H9 (cell line): Measurements from ENCODE around the gene LRFN2. TPM values are rescaled to one million over a fixed set of nuclear protein-coding genes. Genes with fewer than 3 reads are reported as not detected.

ENCODE experiments used
- DNase-seq: peaks from one replicate; pipeline ENCODE4 v3.0.0-alpha.2; 2017
- H2AFZ ChIP-seq: one replicate; pipeline ENCODE4 v1.6.1; 2013; ENCODE audit warnings: mild to moderate bottlenecking, low read length, control low read depth, moderate library complexity
- H2AK5ac ChIP-seq: 2 replicates; pipeline ENCODE4 v1.6.1; 2013; ENCODE audit warnings: low read length, control low read depth, mixed read lengths; ENCODE audit not compliant: insufficient read length
- H2BK120ac ChIP-seq: one replicate; pipeline ENCODE4 v1.6.1; 2013; ENCODE audit warnings: low read depth, mild to moderate bottlenecking, low read length, control low read depth, inconsistent platforms; ENCODE audit not compliant: poor library complexity, severe bottlenecking
- H2BK12ac ChIP-seq: 2 replicates; pipeline ENCODE4 v1.6.1; 2013; ENCODE audit warnings: low read length, control low read depth, mixed read lengths, low read depth; ENCODE audit not compliant: insufficient read length
- H2BK15ac ChIP-seq: 2 replicates; pipeline ENCODE4 v1.6.1; 2013; ENCODE audit warnings: low read depth, low read length, control low read depth
- H2BK20ac ChIP-seq: one replicate; pipeline ENCODE4 v1.6.1; 2013; ENCODE audit warnings: low read depth, mild to moderate bottlenecking, low read length, control low read depth, inconsistent platforms; ENCODE audit not compliant: poor library complexity, severe bottlenecking
- H2BK5ac ChIP-seq: 2 replicates; pipeline ENCODE4 v1.6.1; 2013; ENCODE audit warnings: low read length, control low read depth, mixed read lengths; ENCODE audit not compliant: insufficient read length
- H3K14ac ChIP-seq: 2 replicates; pipeline ENCODE4 v1.6.1; 2013; ENCODE audit warnings: low read length, control low read depth; ENCODE audit not compliant: insufficient read depth
- H3K18ac ChIP-seq: 2 replicates; pipeline ENCODE4 v1.6.1; 2013; ENCODE audit warnings: low read depth, mild to moderate bottlenecking, mixed read lengths, low read length, control low read depth; ENCODE audit not compliant: insufficient read length
- H3K23ac ChIP-seq: 2 replicates; pipeline ENCODE4 v1.6.1; 2013; ENCODE audit warnings: low read length, control low read depth, mixed read lengths, low read depth; ENCODE audit not compliant: insufficient read length
- H3K23me2 ChIP-seq: 2 replicates; pipeline ENCODE4 v1.6.1; 2013; ENCODE audit warnings: low read depth, mild to moderate bottlenecking, mixed read lengths, low read length, control low read depth; ENCODE audit not compliant: insufficient read length, poor library complexity, severe bottlenecking
- H3K27ac ChIP-seq: 2 replicates; pipeline ENCODE4 v1.5.1; 2013; ENCODE audit warnings: low read length, control low read depth, mixed read lengths, low read depth; ENCODE audit not compliant: insufficient read length
- H3K27me3 ChIP-seq: 2 replicates; pipeline ENCODE4 v1.6.1; 2013; ENCODE audit warnings: low read length, control low read depth, inconsistent platforms; ENCODE audit not compliant: insufficient read depth
- H3K4ac ChIP-seq: 2 replicates; pipeline ENCODE4 v1.6.1; 2013; ENCODE audit warnings: low read depth, mild to moderate bottlenecking, control low read depth, inconsistent platforms, low read length, moderate library complexity
- H3K4me1 ChIP-seq: 2 replicates; pipeline ENCODE4 v1.6.1; 2013; ENCODE audit warnings: low read length, control low read depth, inconsistent platforms; ENCODE audit not compliant: insufficient read depth
- H3K4me2 ChIP-seq: 2 replicates; pipeline ENCODE4 v1.6.1; 2013; ENCODE audit warnings: low read length, control low read depth, mixed read lengths; ENCODE audit not compliant: insufficient read length, insufficient read depth
- H3K56ac ChIP-seq: 2 replicates; pipeline ENCODE4 v1.6.1; 2013; ENCODE audit warnings: low read depth, mild to moderate bottlenecking, mixed read lengths, low read length, control low read depth; ENCODE audit not compliant: insufficient read length
- H3K79me1 ChIP-seq: 2 replicates; pipeline ENCODE4 v1.6.1; 2013; ENCODE audit warnings: low read depth, mild to moderate bottlenecking, moderate library complexity, low read length, control low read depth, inconsistent platforms; ENCODE audit not compliant: insufficient read depth, poor library complexity, severe bottlenecking
- H3K79me2 ChIP-seq: 2 replicates; pipeline ENCODE4 v1.6.1; 2013; ENCODE audit warnings: low read length, control low read depth, inconsistent platforms; ENCODE audit not compliant: insufficient read depth
- H3K9ac ChIP-seq: 2 replicates; pipeline ENCODE4 v1.6.1; 2013; ENCODE audit warnings: low read length, control low read depth, mixed read lengths; ENCODE audit not compliant: insufficient read length; ENCODE audit errors: extremely low read depth
- H3K9me3 ChIP-seq: one replicate; pipeline ENCODE4 v1.6.1; 2013; ENCODE audit warnings: low read depth, low read length, inconsistent platforms; ENCODE audit not compliant: control insufficient read depth
- H3T11ph ChIP-seq: one replicate; pipeline ENCODE4 v1.6.1; 2013; ENCODE audit warnings: mild to moderate bottlenecking, low read length, control low read depth, inconsistent platforms
- H4K20me1 ChIP-seq: one replicate; pipeline ENCODE4 v1.6.1; 2013; ENCODE audit not compliant: control insufficient read depth, insufficient read length, insufficient read depth
- H4K5ac ChIP-seq: 2 replicates; pipeline ENCODE4 v1.6.1; 2013; ENCODE audit warnings: low read depth, mild to moderate bottlenecking, mixed read lengths, low read length, control low read depth; ENCODE audit not compliant: insufficient read length
- H4K8ac ChIP-seq: replicated peaks from 2 replicates; pipeline ENCODE4 v1.6.1; 2013; ENCODE audit warnings: low read length, control low read depth, mixed read lengths, low read depth; ENCODE audit not compliant: insufficient read length
- H4K91ac ChIP-seq: 2 replicates; pipeline ENCODE4 v1.6.1; 2013; ENCODE audit warnings: low read depth, mild to moderate bottlenecking, moderate library complexity, mixed read lengths, low read length, control low read depth; ENCODE audit not compliant: insufficient read length
- H3K27ac Mint-ChIP-seq, 3 experiments: 2 replicates in 2 of 3; 3 replicates in 1 of 3; pipeline ENCODE4 v1.8.0; 2020 to 2021; ENCODE audit warnings: mixed read lengths in 3 of 3, mild to moderate bottlenecking in 1 of 3, moderate library complexity in 1 of 3
- H3K27me3 Mint-ChIP-seq: 2 replicates; pipeline ENCODE4 v1.8.0; 2021; ENCODE audit warnings: low read depth, mild to moderate bottlenecking, moderate library complexity, mixed read lengths
- H3K36me3 Mint-ChIP-seq, 3 experiments: 2 replicates in 2 of 3; 3 replicates in 1 of 3; pipeline ENCODE4 v1.8.0; 2020 to 2021; ENCODE audit warnings: low read depth in 3 of 3, mixed read lengths in 3 of 3; ENCODE audit not compliant: insufficient read depth in 1 of 3
- H3K4me1 Mint-ChIP-seq, 2 experiments: 2 replicates each; pipeline ENCODE4 v1.8.0; 2020; ENCODE audit warnings: mixed read lengths in 2 of 2
- H3K4me3 Mint-ChIP-seq, 2 experiments: 2 replicates in 1 of 2; 3 replicates in 1 of 2; pipeline ENCODE4 v1.8.0; 2020 to 2021; ENCODE audit warnings: mild to moderate bottlenecking in 2 of 2, mixed read lengths in 2 of 2, moderate library complexity in 1 of 2
- H3K9me3 Mint-ChIP-seq, 2 experiments: 2 replicates in 1 of 2; 3 replicates in 1 of 2; pipeline ENCODE4 v1.8.0; 2020; ENCODE audit warnings: mild to moderate bottlenecking in 2 of 2, mixed read lengths in 2 of 2, moderate library complexity in 1 of 2
- CTCF ChIP-seq: fragments of 200-600 bp; sonication (generic); conservative IDR thresholded peaks from 3 replicates; pipeline ENCODE4 v1.8.0; 2021; ENCODE audit warnings: antibody characterized with exemption, mild to moderate bottlenecking
- WGBS: extraction: QIAGEN DNeasy Blood & Tissue Kit; methylation state at CpG from one replicate; pipeline ENCODE4 v1.1.7; 2013; ENCODE audit warnings: missing lambda C conversion rate, low lambda C conversion rate, mixed read lengths; ENCODE audit not compliant: insufficient read length; ENCODE audit errors: extremely low coverage; 5-methylcytosine and 5-hydroxymethylcytosine counted together
- total RNA-seq: library from RNA; stranded (reverse); gene quantifications from 2 replicates; pipeline ENCODE4 v1.2.1, GENCODE V29; 2021

The LRFN2 gene
- total RNA-seq, 1 experiment from 2014 or later = 0.11 TPM

GRCh38 chr6:40355532-40355931 lies 231.6 kb downstream of the LRFN2 start:
- H2AK5ac ChIP-seq = no peak overlapping the region
- H2BK15ac ChIP-seq = no peak overlapping the region
- no peak overlapping the region for H3K18ac ChIP-seq
- no peak overlapping the region for H3K27ac ChIP-seq
- Mint-ChIP-seq H3K27me3 (no peaks in the 10 kb centered on the region), H3K4me3 (no peak overlapping the region), H3K36me3 (0 out of 7 replicates have a peak, but pooled peaks cover 0 to 5% (median 0%) of the 10 kb centered on the region in 3 experiments), H3K9me3 (peaks cover 0 to 3% of the 10 kb centered on the region in 2 experiments; a peak in 1 of 5 replicates), H3K27ac (no peak overlapping the region), H3K4me1 (peaks cover 21 to 24% of the 10 kb centered on the region in 2 experiments)
- no peak overlapping the region for H3K14ac ChIP-seq
- no peak overlapping the region for H2BK120ac ChIP-seq
- no peak overlapping the region for H3K9ac ChIP-seq
- DNase-seq = no peak
- no peak overlapping the region for H3K23ac ChIP-seq
- TF ChIP-seq CTCF = no peak
- no peaks in the 10 kb centered on the region for H3K27me3 ChIP-seq
- no peak overlapping the region for H4K5ac ChIP-seq
- H4K91ac ChIP-seq = no peak overlapping the region
- peaks cover 19% of the 10 kb centered on the region; the same call in 1 of the 2 replicates for H3K4me1 ChIP-seq
- H3K4me2 ChIP-seq = no peak overlapping the region
- no peak overlapping the region for H2BK5ac ChIP-seq
- no peak overlapping the region for H3K4ac ChIP-seq
- no peak overlapping the region for H4K8ac ChIP-seq
- no peak overlapping the region for H3K56ac ChIP-seq
- no peak overlapping the region for H2BK20ac ChIP-seq
- no peak overlapping the region for H2AFZ ChIP-seq
- H3K9me3 ChIP-seq = no peaks in the 10 kb centered on the region
- no peaks in the 10 kb centered on the region for H3K79me2 ChIP-seq
- no CpG with 5 or more reads among the region's 2 CpGs for WGBS
- H2BK12ac ChIP-seq = no peak overlapping the region
- no peaks in the 10 kb centered on the region for H4K20me1 ChIP-seq
- H3T11ph ChIP-seq = no peak overlapping the region
- peaks cover 3% of the 10 kb centered on the region for H3K23me2 ChIP-seq
- H3K79me1 ChIP-seq = no peaks in the 10 kb centered on the region
